GM18907 (cell line): Measurements from ENCODE around the gene CLCA4.

Source experiments
- ATAC-seq: cut with Tn5 transposase; IDR thresholded peaks from one replicate; pipeline ENCODE4 v1.9.1; 2021; ENCODE audit warnings: mild to moderate bottlenecking, moderate library complexity; ENCODE audit not compliant: unreplicated experiment

The CLCA4 gene

GRCh38 chr1:86546787-86547221, at the start of gene CLCA4:
CLCA4 (plus strand) TSS chr1:86547078; CDS start chr1:86547120, 42 bp downstream.
- no peak for ATAC-seq

GRCh38 chr1:86498281-86498680, 48.6 kb upstream of the CLCA4 start:
- no peak for ATAC-seq

GRCh38 chr1:86499987-86500593, 46.8 kb upstream of the CLCA4 start:
- no peak for ATAC-seq

- no peak for ATAC-seq
These were observed 46.2 kb upstream of the CLCA4 start for GRCh38 chr1:86500714-86501113.

GRCh38 chr1:86502125-86502646, 44.7 kb upstream of the CLCA4 start:
- ATAC-seq = peak; percentile 85

GRCh38 chr1:86502721-86503405, 44.0 kb upstream of the CLCA4 start:
- peak; percentile 32 for ATAC-seq

GRCh38 chr1:86503406-86504136, 43.3 kb upstream of the CLCA4 start:
- no peak for ATAC-seq

GRCh38 chr1:86504137-86504479, 42.8 kb upstream of the CLCA4 start:
- ATAC-seq = no peak

GRCh38 chr1:86504895-86505563, 41.8 kb upstream of the CLCA4 start:
- no peak for ATAC-seq

- no peak for ATAC-seq
These were observed 41.3 kb upstream of the CLCA4 start for GRCh38 chr1:86505564-86505902.

GRCh38 chr1:86507935-86508582, 38.8 kb upstream of the CLCA4 start:
- ATAC-seq = no peak

- no peak for ATAC-seq
These were observed 38.3 kb upstream of the CLCA4 start for GRCh38 chr1:86508583-86508969.

GRCh38 chr1:86515597-86515996, 31.3 kb upstream of the CLCA4 start:
- no peak for ATAC-seq

- ATAC-seq = no peak
These were observed 30.5 kb upstream of the CLCA4 start for GRCh38 chr1:86516335-86516734.

GRCh38 chr1:86517336-86517735, 29.5 kb upstream of the CLCA4 start:
- no peak for ATAC-seq

- ATAC-seq = no peak
These were observed 25.9 kb upstream of the CLCA4 start for GRCh38 chr1:86520789-86521521.

- ATAC-seq = no peak
These were observed 25.4 kb upstream of the CLCA4 start for GRCh38 chr1:86521522-86521891.

GRCh38 chr1:86522240-86522639, 24.6 kb upstream of the CLCA4 start:
- ATAC-seq = no peak

GRCh38 chr1:86523670-86524354, 23.1 kb upstream of the CLCA4 start:
- ATAC-seq = no peak

- no peak for ATAC-seq
These were observed 19.6 kb upstream of the CLCA4 start for GRCh38 chr1:86527306-86527705.
